Dendritic cell treated with granulocyte-macrophage colony-stimulating factor and Interleukin-4, amounts not matched to agents 40 ng/mL and 50 ng/mL, for 4 days (primary cell): ENCODE data around the gene CFAP61.

ENCODE experiments used
- H3K27ac Mint-ChIP-seq: one replicate; pipeline ENCODE4 v1.8.0; 2022; ENCODE audit warnings: mild to moderate bottlenecking, mixed read lengths
- H3K27me3 Mint-ChIP-seq: one replicate; pipeline ENCODE4 v1.8.0; 2022; ENCODE audit warnings: mild to moderate bottlenecking, mixed read lengths
- H3K36me3 Mint-ChIP-seq: one replicate; pipeline ENCODE4 v1.8.0; 2022; ENCODE audit warnings: low read depth, mixed read lengths
- H3K4me1 Mint-ChIP-seq: one replicate; pipeline ENCODE4 v1.8.0; 2022; ENCODE audit warnings: low read depth, mixed read lengths
- H3K4me3 Mint-ChIP-seq: one replicate; pipeline ENCODE4 v1.8.0; 2022; ENCODE audit warnings: mild to moderate bottlenecking, moderate library complexity, mixed read lengths
- H3K9me3 Mint-ChIP-seq: one replicate; pipeline ENCODE4 v1.8.0; 2022; ENCODE audit warnings: mixed read lengths
- intact Hi-C: fragments of 100-400 bp; cut with micrococcal nuclease; formaldehyde crosslinking; loops from one replicate; pipeline ENCODE4 v1.15.0; 2022

Gene CFAP61

DNA sequence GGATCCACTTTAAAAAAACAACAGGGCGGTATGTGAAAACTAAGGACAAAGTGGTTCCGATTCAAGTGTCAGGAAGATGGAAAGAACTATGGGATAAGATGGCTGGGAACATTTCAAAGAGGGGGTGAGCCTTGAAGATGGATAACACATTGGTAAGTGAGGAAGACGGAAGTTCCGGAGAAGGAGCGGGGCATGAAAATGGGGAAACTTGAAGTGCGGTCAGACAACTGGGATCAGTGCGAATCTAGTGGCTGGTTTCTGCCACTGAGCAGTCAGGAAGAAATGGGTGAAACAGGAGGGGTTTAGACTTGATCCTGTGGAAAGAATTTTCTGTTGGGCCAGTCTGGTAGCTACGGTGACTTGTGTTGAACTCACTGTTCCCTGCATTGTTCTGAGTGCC lies 34.0 kb upstream of the CFAP61 start:
- H3K4me3 Mint-ChIP-seq = peak overlapping the region; percentile 95
- H3K27me3 Mint-ChIP-seq = no peaks in the 10 kb centered on the region
- intact Hi-C loops = no loop called here
- H3K27ac Mint-ChIP-seq = peak overlapping the region; percentile 86
- no peaks in the 10 kb centered on the region for H3K9me3 Mint-ChIP-seq
- peaks cover 59% of the 10 kb centered on the region for H3K4me1 Mint-ChIP-seq
- peaks cover 48% of the 10 kb centered on the region for H3K36me3 Mint-ChIP-seq

- Mint-ChIP-seq H3K4me3 (peak overlapping the region; percentile 32), H3K9me3 (no peaks in the 10 kb centered on the region), H3K27me3 (no peaks in the 10 kb centered on the region), H3K4me1 (peaks cover 59% of the 10 kb centered on the region), H3K27ac (peak overlapping the region; percentile 86), H3K36me3 (peaks cover 56% of the 10 kb centered on the region)
- intact Hi-C loops = no loop called here
Observed at GRCh38 chr20:20019123-20019522, 33.2 kb upstream of the CFAP61 start.

- peaks cover 61% of the 10 kb centered on the region for H3K4me1 Mint-ChIP-seq
- peaks cover 69% of the 10 kb centered on the region for H3K36me3 Mint-ChIP-seq
- peak overlapping the region; percentile 31 for H3K27ac Mint-ChIP-seq
Observed at GRCh38 chr20:20020908-20021307, 31.4 kb upstream of the CFAP61 start.

GRCh38 chr20:20021835-20022234 lies 30.5 kb upstream of the CFAP61 start:
- peaks cover 78% of the 10 kb centered on the region for H3K36me3 Mint-ChIP-seq
- intact Hi-C loops = no loop called here
- no peaks in the 10 kb centered on the region for H3K27me3 Mint-ChIP-seq
- H3K27ac Mint-ChIP-seq = peak overlapping the region; percentile 4
- H3K4me1 Mint-ChIP-seq = peaks cover 59% of the 10 kb centered on the region
- no peaks in the 10 kb centered on the region for H3K9me3 Mint-ChIP-seq
- no peak overlapping the region for H3K4me3 Mint-ChIP-seq

More at GRCh38 chr20:20020908-20021307, 31.4 kb upstream of the CFAP61 start:
- no peaks in the 10 kb centered on the region for H3K27me3 Mint-ChIP-seq
- no peak overlapping the region for H3K4me3 Mint-ChIP-seq
- intact Hi-C loops = no loop called here
- no peaks in the 10 kb centered on the region for H3K9me3 Mint-ChIP-seq

- peaks cover 83% of the 10 kb centered on the region for H3K36me3 Mint-ChIP-seq
- intact Hi-C loops = no loop called here
- H3K27ac Mint-ChIP-seq = peak overlapping the region; percentile 13
- no peak overlapping the region for H3K4me3 Mint-ChIP-seq
- no peaks in the 10 kb centered on the region for H3K9me3 Mint-ChIP-seq
- peaks cover 55% of the 10 kb centered on the region for H3K4me1 Mint-ChIP-seq
- H3K27me3 Mint-ChIP-seq = no peaks in the 10 kb centered on the region
Observed at GRCh38 chr20:20022498-20022897, 29.8 kb upstream of the CFAP61 start.

GRCh38 chr20:20023395-20023794 lies 28.9 kb upstream of the CFAP61 start:
- no peaks in the 10 kb centered on the region for H3K27me3 Mint-ChIP-seq
- intact Hi-C loops = no loop called here
- no peak overlapping the region for H3K4me3 Mint-ChIP-seq
- peaks cover 46% of the 10 kb centered on the region for H3K4me1 Mint-ChIP-seq
- H3K9me3 Mint-ChIP-seq = no peaks in the 10 kb centered on the region
- no peak overlapping the region for H3K27ac Mint-ChIP-seq
- peaks cover 83% of the 10 kb centered on the region for H3K36me3 Mint-ChIP-seq

DNA sequence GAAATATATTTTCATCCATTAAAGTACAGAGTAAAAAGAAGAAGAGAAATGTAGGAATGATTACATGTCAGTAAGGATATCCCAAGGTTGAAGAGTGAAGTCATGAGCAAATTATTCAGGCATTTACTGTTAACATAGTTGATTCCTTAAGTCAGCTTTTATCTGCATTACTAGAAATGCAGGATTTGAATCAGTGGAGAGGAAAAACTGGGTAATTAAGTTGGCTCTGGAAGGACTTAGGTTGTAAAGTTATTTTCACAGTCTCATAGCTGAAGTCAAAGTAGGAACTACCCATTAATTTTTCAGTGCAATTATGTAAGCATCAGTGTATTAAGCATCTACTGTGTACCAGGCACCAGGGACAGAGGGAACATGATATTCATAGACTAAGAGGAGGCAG lies 27.4 kb upstream of the CFAP61 start:
- peaks cover 34% of the 10 kb centered on the region for H3K4me1 Mint-ChIP-seq
- intact Hi-C loops = no loop called here
- no peak overlapping the region for H3K4me3 Mint-ChIP-seq
- H3K27me3 Mint-ChIP-seq = no peaks in the 10 kb centered on the region
- peaks cover 88% of the 10 kb centered on the region for H3K36me3 Mint-ChIP-seq
- no peaks in the 10 kb centered on the region for H3K9me3 Mint-ChIP-seq
- H3K27ac Mint-ChIP-seq = peak overlapping the region; percentile 28

DNA sequence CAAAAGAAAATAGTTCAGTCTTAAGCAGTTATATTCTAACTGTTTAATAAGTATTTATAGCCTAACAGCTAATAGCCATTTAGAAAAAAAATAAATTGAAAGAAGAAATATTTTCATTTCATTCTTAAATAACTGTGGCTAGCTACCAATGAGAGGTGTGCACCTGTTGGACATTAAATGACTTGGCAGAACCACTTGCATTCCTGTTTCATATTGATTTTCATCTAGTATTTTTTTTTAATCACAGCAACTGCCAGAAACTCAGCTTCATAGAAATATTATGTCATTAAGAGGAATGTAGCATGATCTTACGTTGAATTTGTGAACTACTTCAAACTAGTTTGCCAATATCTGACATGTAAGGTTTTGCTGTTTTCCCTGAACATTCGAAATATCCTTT lies 25.0 kb upstream of the CFAP61 start:
- no peak overlapping the region for H3K27ac Mint-ChIP-seq
- H3K36me3 Mint-ChIP-seq = peaks cover 91% of the 10 kb centered on the region
- H3K9me3 Mint-ChIP-seq = no peaks in the 10 kb centered on the region
- H3K27me3 Mint-ChIP-seq = no peaks in the 10 kb centered on the region
- no peak overlapping the region for H3K4me3 Mint-ChIP-seq
- intact Hi-C loops = no loop called here
- H3K4me1 Mint-ChIP-seq = peaks cover 11% of the 10 kb centered on the region

DNA sequence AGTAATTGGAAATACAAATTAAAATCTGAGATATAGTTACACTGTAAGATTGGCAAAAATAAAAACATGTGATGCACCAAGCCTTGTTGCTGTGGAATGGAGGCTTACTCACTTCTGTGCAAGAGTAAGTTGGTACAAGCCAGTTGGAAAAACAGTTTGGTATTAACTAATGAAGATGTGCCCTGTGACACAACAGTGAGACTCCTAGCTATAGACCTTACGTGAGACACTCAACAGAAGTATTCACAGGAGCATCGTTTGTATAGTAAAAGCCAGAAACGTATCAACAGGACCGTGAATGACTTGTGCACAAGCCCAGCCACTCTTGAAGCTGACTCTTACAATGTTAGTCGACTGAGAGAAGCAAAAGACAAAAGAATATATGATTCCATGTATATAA lies 20.5 kb upstream of the CFAP61 start:
- no peak overlapping the region for H3K4me3 Mint-ChIP-seq
- no peaks in the 10 kb centered on the region for H3K9me3 Mint-ChIP-seq
- intact Hi-C loops = no loop called here
- no peaks in the 10 kb centered on the region for H3K27me3 Mint-ChIP-seq
- no peak overlapping the region for H3K27ac Mint-ChIP-seq
- peaks cover 90% of the 10 kb centered on the region for H3K36me3 Mint-ChIP-seq
- H3K4me1 Mint-ChIP-seq = peaks cover 7% of the 10 kb centered on the region

DNA sequence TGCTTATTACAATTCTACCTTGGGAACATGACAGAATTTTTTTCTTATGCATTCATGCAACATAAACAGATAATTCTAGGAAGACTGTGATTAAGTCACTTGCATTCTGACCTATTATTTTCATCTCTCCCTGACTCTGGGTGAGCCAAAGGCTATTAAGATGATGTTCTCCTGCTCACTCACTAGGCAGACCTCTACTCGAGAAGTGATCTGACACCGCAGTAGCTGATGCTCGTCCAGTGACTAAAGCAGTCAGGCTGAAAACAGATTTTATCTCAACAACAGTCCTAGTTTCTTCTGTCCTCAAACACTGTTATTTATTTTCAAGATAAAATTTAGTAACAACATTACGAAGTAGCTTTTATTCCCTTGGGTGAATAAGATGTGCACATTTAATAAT lies 17.8 kb upstream of the CFAP61 start:
- peaks cover 90% of the 10 kb centered on the region for H3K36me3 Mint-ChIP-seq
- no peaks in the 10 kb centered on the region for H3K9me3 Mint-ChIP-seq
- no peak overlapping the region for H3K4me3 Mint-ChIP-seq
- peaks cover 15% of the 10 kb centered on the region for H3K4me1 Mint-ChIP-seq
- intact Hi-C loops = no loop called here
- H3K27ac Mint-ChIP-seq = no peak overlapping the region
- no peaks in the 10 kb centered on the region for H3K27me3 Mint-ChIP-seq

DNA sequence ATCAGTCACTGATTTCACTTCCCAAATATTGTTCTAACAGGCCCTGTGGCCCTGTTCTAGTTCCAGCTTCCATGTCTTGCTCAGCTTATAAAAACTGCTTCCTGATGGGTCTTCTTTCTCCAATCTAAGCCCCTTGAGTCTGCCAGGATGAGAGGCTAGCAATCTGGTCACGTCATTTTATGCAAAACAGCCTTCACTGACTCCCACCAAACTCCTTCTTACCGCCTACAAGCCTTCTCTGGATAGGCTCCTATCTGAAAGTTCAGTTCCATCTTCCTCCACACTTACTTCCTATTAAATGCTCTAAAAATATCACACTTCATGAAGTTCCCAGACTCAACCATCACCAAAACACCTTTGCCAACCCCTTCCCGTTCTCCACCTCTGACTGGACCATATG lies 15.6 kb upstream of the CFAP61 start:
- Mint-ChIP-seq H3K27ac (peak overlapping the region; percentile 58), H3K36me3 (peaks cover 92% of the 10 kb centered on the region), H3K9me3 (no peaks in the 10 kb centered on the region), H3K4me1 (peaks cover 15% of the 10 kb centered on the region), H3K27me3 (no peaks in the 10 kb centered on the region), H3K4me3 (no peak overlapping the region)
- intact Hi-C loops = no loop called here

DNA sequence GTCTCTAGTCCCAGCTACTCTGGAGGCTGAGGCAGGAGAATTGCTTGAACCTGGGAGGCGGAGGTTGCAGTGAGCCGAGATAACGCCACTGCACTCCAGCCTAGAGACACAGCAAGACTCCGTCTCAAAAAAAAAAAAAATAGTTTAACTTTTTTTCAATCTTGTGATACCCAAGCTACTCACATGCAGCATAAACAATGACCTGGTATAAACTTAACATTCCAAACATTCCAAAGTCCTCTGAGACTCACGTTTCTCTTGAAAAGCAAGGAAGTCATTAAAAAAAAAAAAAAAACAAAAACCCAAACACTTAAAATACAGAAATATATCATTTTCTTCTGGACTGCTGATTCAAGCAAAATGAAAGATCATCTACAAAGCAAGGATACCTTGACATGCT lies 14.4 kb upstream of the CFAP61 start:
- intact Hi-C loops = no loop called here
- H3K36me3 Mint-ChIP-seq = peaks cover 95% of the 10 kb centered on the region

GRCh38 chr20:20038586-20038985 lies 13.7 kb upstream of the CFAP61 start:
- no peak overlapping the region for H3K27ac Mint-ChIP-seq
- peaks cover 100% of the 10 kb centered on the region for H3K36me3 Mint-ChIP-seq
- no peak overlapping the region for H3K4me3 Mint-ChIP-seq

More for the DNA sequence above, 14.4 kb upstream of the CFAP61 start:
- Mint-ChIP-seq H3K4me1 (peaks cover 15% of the 10 kb centered on the region), H3K9me3 (no peaks in the 10 kb centered on the region), H3K4me3 (no peak overlapping the region), H3K27ac (peak overlapping the region; percentile 58), H3K27me3 (no peaks in the 10 kb centered on the region)

DNA sequence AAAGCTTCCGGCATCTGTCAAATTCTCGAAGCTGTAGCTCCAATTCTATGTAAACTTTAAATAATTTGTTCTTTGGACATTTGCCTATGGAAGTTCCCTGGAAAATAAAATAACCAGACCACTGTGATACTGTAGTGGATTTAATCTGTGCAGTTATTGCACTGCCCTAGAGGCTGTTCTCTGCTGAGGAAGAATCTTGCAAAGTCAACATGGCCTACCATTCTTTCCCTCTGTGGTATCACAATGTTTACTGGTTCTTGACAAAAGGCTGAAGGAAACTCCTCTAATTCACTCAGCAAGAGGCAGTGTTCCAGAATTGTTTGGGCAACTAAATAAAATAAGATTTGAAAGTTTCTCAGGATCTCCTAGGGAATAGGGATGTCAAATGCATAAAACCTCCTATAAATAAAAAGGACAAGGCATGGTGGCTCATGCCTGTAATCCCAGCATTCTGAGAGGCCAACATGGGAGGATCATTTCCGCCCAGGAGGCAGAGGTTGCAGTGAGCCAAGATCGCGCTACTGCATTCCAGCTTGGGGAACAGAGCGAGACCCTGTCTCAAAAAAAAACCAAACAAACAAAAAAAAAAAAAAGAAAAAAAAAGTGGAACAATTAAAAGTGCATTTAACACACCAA lies 12.5 kb upstream of the CFAP61 start:
- Mint-ChIP-seq H3K4me3 (no peak overlapping the region), H3K27me3 (no peaks in the 10 kb centered on the region), H3K27ac (no peak overlapping the region), H3K36me3 (peaks cover 100% of the 10 kb centered on the region), H3K4me1 (peaks cover 15% of the 10 kb centered on the region), H3K9me3 (no peaks in the 10 kb centered on the region)
- intact Hi-C loops = loop anchor here (10.0 kb wide), 1 partner anchor 1335 kb away; no protein-coding TSS in a partner anchor

More at GRCh38 chr20:20038586-20038985, 13.7 kb upstream of the CFAP61 start:
- Mint-ChIP-seq H3K4me1 (peaks cover 15% of the 10 kb centered on the region), H3K9me3 (no peaks in the 10 kb centered on the region), H3K27me3 (no peaks in the 10 kb centered on the region)
- intact Hi-C loops = no loop called here

- Mint-ChIP-seq H3K4me3 (peak overlapping the region; percentile 97), H3K9me3 (no peaks in the 10 kb centered on the region), H3K36me3 (peaks cover 51% of the 10 kb centered on the region), H3K27ac (peak overlapping the region; percentile 92), H3K27me3 (no peaks in the 10 kb centered on the region), H3K4me1 (no peaks in the 10 kb centered on the region)
- intact Hi-C loops = loop anchor here (1.0 kb wide), 1 partner anchor 34 kb away; the partner anchor contains the start of gene NAA20
Observed at GRCh38 chr20:20051767-20052073, 612 bp upstream of the CFAP61 start.
